ENCODE measurements around the gene TNRC6C. TPM values are rescaled to one million over a fixed set of nuclear protein-coding genes. Genes with fewer than 3 reads are reported as not detected.
"Not testable (repeated sequence)": the region's sequence is repeated elsewhere in the genome, so short reads cannot be mapped to it uniquely, and the experiment has no call there.

TNRC6C gene
- total RNA-seq, 1 donor from 2014 or later = 28.7 TPM

GRCh38 chr17:77930780-77931768 is 27.4 kb upstream of the TNRC6C start:
- Mint-ChIP-seq H3K4me3 (ENCODE audit: unreplicated experiment) (no peak overlapping the region), H3K36me3 (ENCODE audit: unreplicated experiment) (no peaks in the 10 kb centered on the region), H3K27me3 (ENCODE audit: unreplicated experiment) (peaks cover 70% of the 10 kb centered on the region), H3K27ac (ENCODE audit: unreplicated experiment) (no peak overlapping the region), H3K9me3 (ENCODE audit: unreplicated experiment) (no peaks in the 10 kb centered on the region), H3K4me1 (ENCODE audit: unreplicated experiment) (peaks cover 1% of the 10 kb centered on the region)
- no peak for DNase-seq (ENCODE audit: extremely low spot score, unreplicated experiment)
- TF ChIP-seq CTCF (IDR thresholded peaks at IDR 0.05) = no peak

- H3K27ac Mint-ChIP-seq (ENCODE audit: unreplicated experiment) = no peak overlapping the region
- peaks cover 1% of the 10 kb centered on the region for H3K4me1 Mint-ChIP-seq (ENCODE audit: unreplicated experiment)
- TF ChIP-seq CTCF (IDR thresholded peaks at IDR 0.05) = no peak
Observed at GRCh38 chr17:77933777-77934398, 24.6 kb upstream of the TNRC6C start.

GRCh38 chr17:77935121-77935571 is 23.4 kb upstream of the TNRC6C start:
- no peak overlapping the region for H3K4me3 Mint-ChIP-seq (ENCODE audit: unreplicated experiment)

More at GRCh38 chr17:77933777-77934398, 24.6 kb upstream of the TNRC6C start:
- DNase-seq (ENCODE audit: extremely low spot score, unreplicated experiment) = no peak
- Mint-ChIP-seq H3K4me3 (ENCODE audit: unreplicated experiment) (no peak overlapping the region), H3K9me3 (ENCODE audit: unreplicated experiment) (no peaks in the 10 kb centered on the region), H3K27me3 (ENCODE audit: unreplicated experiment) (peaks cover 63% of the 10 kb centered on the region), H3K36me3 (ENCODE audit: unreplicated experiment) (no peaks in the 10 kb centered on the region)

GRCh38 chr17:77935744-77936143 is 22.8 kb upstream of the TNRC6C start:
- not testable (repeated sequence) for DNase-seq (ENCODE audit: extremely low spot score, unreplicated experiment); H3K9me3 Mint-ChIP-seq (ENCODE audit: unreplicated experiment); H3K4me3 Mint-ChIP-seq (ENCODE audit: unreplicated experiment); H3K36me3 Mint-ChIP-seq (ENCODE audit: unreplicated experiment); H3K4me1 Mint-ChIP-seq (ENCODE audit: unreplicated experiment); H3K27ac Mint-ChIP-seq (ENCODE audit: unreplicated experiment)
- H3K27me3 Mint-ChIP-seq (ENCODE audit: unreplicated experiment) = peaks cover 54% of the 10 kb centered on the region

More at GRCh38 chr17:77935121-77935571, 23.4 kb upstream of the TNRC6C start:
- Mint-ChIP-seq H3K27ac (ENCODE audit: unreplicated experiment) (no peak overlapping the region), H3K27me3 (ENCODE audit: unreplicated experiment) (peaks cover 54% of the 10 kb centered on the region), H3K36me3 (ENCODE audit: unreplicated experiment) (no peaks in the 10 kb centered on the region), H3K4me1 (ENCODE audit: unreplicated experiment) (peaks cover 1% of the 10 kb centered on the region), H3K9me3 (ENCODE audit: unreplicated experiment) (no peaks in the 10 kb centered on the region)
- no peak for TF ChIP-seq CTCF (IDR thresholded peaks at IDR 0.05)
- DNase-seq (ENCODE audit: extremely low spot score, unreplicated experiment) = no peak

GRCh38 chr17:77936881-77937280 is 21.6 kb upstream of the TNRC6C start:
- TF ChIP-seq CTCF (IDR thresholded peaks at IDR 0.05) = no peak
- Mint-ChIP-seq H3K27ac (ENCODE audit: unreplicated experiment) (no peak overlapping the region), H3K4me3 (ENCODE audit: unreplicated experiment) (no peak overlapping the region), H3K4me1 (ENCODE audit: unreplicated experiment) (peaks cover 1% of the 10 kb centered on the region), H3K9me3 (ENCODE audit: unreplicated experiment) (no peaks in the 10 kb centered on the region), H3K36me3 (ENCODE audit: unreplicated experiment) (no peaks in the 10 kb centered on the region), H3K27me3 (ENCODE audit: unreplicated experiment) (peaks cover 54% of the 10 kb centered on the region)
- no peak for DNase-seq (ENCODE audit: extremely low spot score, unreplicated experiment)
